Measurements from ENCODE around the gene XXYLT1.

DNA sequence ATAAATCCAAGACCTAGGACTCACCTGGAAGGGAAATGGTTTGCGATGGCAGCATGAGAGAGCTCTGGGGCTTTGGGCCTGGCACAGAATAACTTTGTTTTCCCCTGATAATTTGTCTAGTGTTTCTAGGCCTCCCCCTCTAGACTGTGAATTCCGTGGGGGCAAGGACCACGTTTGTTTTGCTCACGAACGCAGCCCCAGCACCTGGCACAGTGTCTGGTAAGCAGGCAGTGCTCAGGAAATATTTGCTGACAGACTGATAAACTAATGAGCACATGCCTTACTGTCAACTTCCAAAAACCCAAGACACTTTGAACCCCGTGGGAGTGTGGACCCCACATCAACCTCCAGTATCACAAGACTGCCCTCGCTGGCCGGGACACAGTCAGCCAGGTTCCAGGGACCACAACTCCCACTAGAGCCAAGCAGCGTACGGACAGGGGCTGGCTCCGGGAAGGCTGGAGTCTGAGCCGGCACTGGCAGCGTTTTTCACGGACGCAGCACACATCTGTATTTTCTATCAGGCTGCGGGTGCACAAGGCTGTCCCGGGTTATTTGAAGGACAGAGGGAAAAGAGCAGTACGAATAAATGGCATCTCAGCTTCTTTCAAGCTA, 146.5 kb downstream of the XXYLT1 start:
- TF ChIP-seq, protein P1, sequence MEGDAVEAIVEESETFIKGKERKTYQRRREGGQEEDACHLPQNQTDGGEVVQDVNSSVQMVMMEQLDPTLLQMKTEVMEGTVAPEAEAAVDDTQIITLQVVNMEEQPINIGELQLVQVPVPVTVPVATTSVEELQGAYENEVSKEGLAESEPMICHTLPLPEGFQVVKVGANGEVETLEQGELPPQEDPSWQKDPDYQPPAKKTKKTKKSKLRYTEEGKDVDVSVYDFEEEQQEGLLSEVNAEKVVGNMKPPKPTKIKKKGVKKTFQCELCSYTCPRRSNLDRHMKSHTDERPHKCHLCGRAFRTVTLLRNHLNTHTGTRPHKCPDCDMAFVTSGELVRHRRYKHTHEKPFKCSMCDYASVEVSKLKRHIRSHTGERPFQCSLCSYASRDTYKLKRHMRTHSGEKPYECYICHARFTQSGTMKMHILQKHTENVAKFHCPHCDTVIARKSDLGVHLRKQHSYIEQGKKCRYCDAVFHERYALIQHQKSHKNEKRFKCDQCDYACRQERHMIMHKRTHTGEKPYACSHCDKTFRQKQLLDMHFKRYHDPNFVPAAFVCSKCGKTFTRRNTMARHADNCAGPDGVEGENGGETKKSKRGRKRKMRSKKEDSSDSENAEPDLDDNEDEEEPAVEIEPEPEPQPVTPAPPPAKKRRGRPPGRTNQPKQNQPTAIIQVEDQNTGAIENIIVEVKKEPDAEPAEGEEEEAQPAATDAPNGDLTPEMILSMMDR (IDR thresholded peaks at IDR 0.05 in 2 of 3, conservative IDR thresholded peaks at IDR 0.05 in 1 of 3; ENCODE audit: control insufficient read depth in 2 of 3, extremely low read depth in 1 of 3, insufficient read depth in 1 of 3, low read depth in 3 of 3, low read length in 3 of 3) = no peak
- TF ChIP-seq POLR2A (IDR thresholded peaks at IDR 0.05; ENCODE audit: low read depth, low read length) (no peak), NR2F1 (conservative IDR thresholded peaks at IDR 0.05) (no peak), MYC (IDR thresholded peaks at IDR 0.05; ENCODE audit: insufficient read depth, insufficient read length, insufficient replicate concordance, low read length, severe bottlenecking) (no peak)
